H7 (cell line): ENCODE results near the gene FAM3D. TPM values are rescaled to one million over a fixed set of nuclear protein-coding genes. Genes with fewer than 3 reads are reported as not detected.
A peak's percentile ranks its signal among the peaks of the same experiment; 100 is the strongest.

Experiments
- DNase-seq: peaks from one replicate; pipeline ENCODE4 v3.0.0; 2012
- H3K27me3 ChIP-seq: 2 replicates; pipeline ENCODE4 v1.6.0; 2011; ENCODE audit warnings: mild to moderate bottlenecking, low read length; ENCODE audit not compliant: control insufficient read depth, insufficient read depth
- H3K36me3 ChIP-seq: replicated peaks from 2 replicates; pipeline ENCODE4 v1.5.1; 2011; ENCODE audit warnings: low read length; ENCODE audit not compliant: control insufficient read depth, insufficient read depth
- H3K4me3 ChIP-seq: 2 replicates; pipeline ENCODE4 v1.5.1; 2011; ENCODE audit warnings: low read depth, mild to moderate bottlenecking, control low read depth, low read length, moderate library complexity; ENCODE audit not compliant: insufficient read depth
- total RNA-seq: library from RNA; depleted of rRNA; stranded (reverse); fragments of >200 nt; shearing (Covaris generic); gene quantifications from 2 replicates; pipeline ENCODE4 v1.2.3, GENCODE V29; 2014

FAM3D gene
- total RNA-seq, 1 experiment from 2014 or later = not detected

- no peaks in the 10 kb centered on the region; the same call in 1 of the 2 replicates for H3K27me3 ChIP-seq
- H3K36me3 ChIP-seq = no peaks in the 10 kb centered on the region
- DNase-seq = no peak
- H3K4me3 ChIP-seq = no peak overlapping the region
These were observed 9.9 kb downstream of the FAM3D start for GRCh38 chr3:58656631-58657030.

GRCh38 chr3:58654466-58654865 is 12.1 kb downstream of the FAM3D start:
- DNase-seq = no peak
- no peaks in the 10 kb centered on the region; the same call in 1 of the 2 replicates for H3K27me3 ChIP-seq
- no peaks in the 10 kb centered on the region for H3K36me3 ChIP-seq
- H3K4me3 ChIP-seq = no peak overlapping the region

- DNase-seq = no peak
- Histone ChIP-seq H3K4me3 (no peak overlapping the region), H3K36me3 (no peaks in the 10 kb centered on the region), H3K27me3 (no peaks in the 10 kb centered on the region; the same call in 1 of the 2 replicates)
These were observed 13.9 kb downstream of the FAM3D start for GRCh38 chr3:58652624-58653023.

- DNase-seq = no peak
- H3K36me3 ChIP-seq = no peaks in the 10 kb centered on the region
- H3K4me3 ChIP-seq = no peak overlapping the region
- H3K27me3 ChIP-seq = no peaks in the 10 kb centered on the region; the same call in 1 of the 2 replicates
These were observed 15.3 kb downstream of the FAM3D start for GRCh38 chr3:58651276-58651675.

GRCh38 chr3:58647381-58648141 is 19.0 kb downstream of the FAM3D start:
- H3K4me3 ChIP-seq = no peak overlapping the region
- H3K36me3 ChIP-seq = no peaks in the 10 kb centered on the region
- H3K27me3 ChIP-seq = no peaks in the 10 kb centered on the region
- no peak for DNase-seq

GRCh38 chr3:58646503-58646902 is 20.1 kb downstream of the FAM3D start:
- no peaks in the 10 kb centered on the region for H3K36me3 ChIP-seq
- no peak overlapping the region for H3K4me3 ChIP-seq
- no peaks in the 10 kb centered on the region for H3K27me3 ChIP-seq
- DNase-seq = no peak

GRCh38 chr3:58645726-58646125 is 20.8 kb downstream of the FAM3D start:
- Histone ChIP-seq H3K36me3 (no peaks in the 10 kb centered on the region), H3K27me3 (peaks cover 1% of the 10 kb centered on the region), H3K4me3 (no peak overlapping the region)
- DNase-seq = no peak

- peaks cover 22% of the 10 kb centered on the region for H3K27me3 ChIP-seq
- H3K36me3 ChIP-seq = no peaks in the 10 kb centered on the region
- DNase-seq = no peak
- H3K4me3 ChIP-seq = no peak overlapping the region
These were observed 23.7 kb downstream of the FAM3D start for GRCh38 chr3:58642846-58643245.

GRCh38 chr3:58640700-58641372 is 25.7 kb downstream of the FAM3D start:
- no peaks in the 10 kb centered on the region for H3K36me3 ChIP-seq
- no peak overlapping the region for H3K4me3 ChIP-seq
- DNase-seq = peak; percentile 94
- H3K27me3 ChIP-seq = peaks cover 38% of the 10 kb centered on the region

- no peaks in the 10 kb centered on the region for H3K36me3 ChIP-seq
- no peak overlapping the region for H3K4me3 ChIP-seq
- H3K27me3 ChIP-seq = peaks cover 46% of the 10 kb centered on the region
- DNase-seq = no peak
These were observed 26.7 kb downstream of the FAM3D start for GRCh38 chr3:58639842-58640241.

- no peak overlapping the region for H3K4me3 ChIP-seq
- H3K36me3 ChIP-seq = no peaks in the 10 kb centered on the region
- H3K27me3 ChIP-seq = peaks cover 46% of the 10 kb centered on the region
- DNase-seq = no peak
These were observed 27.6 kb downstream of the FAM3D start for GRCh38 chr3:58639001-58639400.

GRCh38 chr3:58638591-58638990 is 28.0 kb downstream of the FAM3D start:
- peaks cover 46% of the 10 kb centered on the region for H3K27me3 ChIP-seq
- H3K4me3 ChIP-seq = no peak overlapping the region
- DNase-seq = no peak
- H3K36me3 ChIP-seq = no peaks in the 10 kb centered on the region

GRCh38 chr3:58637509-58637908 is 29.1 kb downstream of the FAM3D start:
- Histone ChIP-seq H3K4me3 (no peak overlapping the region), H3K36me3 (no peaks in the 10 kb centered on the region), H3K27me3 (peaks cover 46% of the 10 kb centered on the region)
- peak; percentile 74 for DNase-seq

GRCh38 chr3:58635371-58636285 is 30.9 kb downstream of the FAM3D start:
- Histone ChIP-seq H3K36me3 (no peaks in the 10 kb centered on the region), H3K27me3 (peaks cover 52% of the 10 kb centered on the region), H3K4me3 (no peak overlapping the region)
- DNase-seq = peak; percentile 74
